K562 (cell line): ENCODE results near the gene TCP11X2. TPM values are rescaled to one million over a fixed set of nuclear protein-coding genes. Genes with fewer than 3 reads are reported as not detected.
"Not testable (repeated sequence)": the region's sequence is repeated elsewhere in the genome, so short reads cannot be mapped to it uniquely, and the experiment has no call there.

Experiments used
- ATAC-seq: fragments of 200-7000 bp; cut with Tn5 transposase; 3 replicates; pipeline ENCODE4 v1.9.1; 2020; ENCODE audit warnings: moderate library complexity
- BruUV-seq: library from RNA; stranded (reverse); fragments of 400-500 nt; replicated peaks from 2 replicates; lab custom pipeline; 2021; lab: Mats Ljungman, UMichigan
- CTCF ChIA-PET: fragments of 300-600 bp; formaldehyde crosslinking; extraction: SDS; loops from one replicate; lab custom pipeline; 2021; ENCODE audit warnings: low intra/inter-chr PET ratio; lab: Yijun Ruan, JAX
- POLR2A ChIA-PET: fragments of 300-600, 350-650 bp; sonication (Branson Sonifier 250); formaldehyde crosslinking; extraction: SDS; loops from one replicate; lab custom pipeline; 2021; ENCODE audit warnings: antibody characterized with exemption, inconsistent platforms; lab: Yijun Ruan, JAX
- DNase-seq, 4 experiments: peaks; one replicate each; pipeline versions ENCODE4 v3.0.0 to v3.0.0-alpha.2; 2011 to 2018; ENCODE audit warnings: low spot score in 3 of 4, mixed read lengths in 3 of 4; ENCODE audit errors: extremely low read depth in 1 of 4
- FAIRE-seq: peaks from 2 replicates; lab custom pipeline; 2011; peaks lifted over from hg19 to GRCh38; lab: Jason Lieb, UNC
- H2AFZ ChIP-seq: 2 replicates; pipeline ENCODE4 v1.6.0; 2011; ENCODE audit warnings: low read depth, low read length, control low read depth, inconsistent platforms
- H3K27ac ChIP-seq: fragments of 200-600 bp; 3 replicates; pipeline ENCODE4 v1.8.0; 2011; ENCODE audit warnings: low read depth, mild to moderate bottlenecking, control low read depth, inconsistent platforms, low read length, moderate library complexity, mixed read lengths; ENCODE audit errors: extremely low read depth
- H3K27me3 ChIP-seq, 2 experiments: fragments of 300-600 bp in 1 of 2; 2 replicates in 1 of 2; 3 replicates in 1 of 2; pipeline versions ENCODE4 v1.6.0 to v1.8.0; 2011; ENCODE audit warnings: inconsistent platforms in 2 of 2, low read length in 2 of 2, mild to moderate bottlenecking in 1 of 2, mixed read lengths in 1 of 2, moderate library complexity in 1 of 2; ENCODE audit not compliant: control insufficient read depth in 2 of 2, insufficient read depth in 2 of 2
- H3K36me3 ChIP-seq: fragments of 300-600 bp; 3 replicates; pipeline ENCODE4 v1.8.0; 2011; ENCODE audit warnings: mild to moderate bottlenecking, low read length, inconsistent platforms; ENCODE audit not compliant: control insufficient read depth, insufficient read depth
- H3K4me1 ChIP-seq, 2 experiments: fragments of 200-600 bp in 1 of 2; replicated peaks in 1 of 2; 2 replicates in 1 of 2; 3 replicates in 1 of 2; pipeline versions ENCODE4 v1.5.1 to v1.8.0; 2011; ENCODE audit warnings: inconsistent platforms in 2 of 2, low read length in 2 of 2, mild to moderate bottlenecking in 1 of 2, mixed read lengths in 1 of 2, moderate library complexity in 1 of 2; ENCODE audit not compliant: control insufficient read depth in 2 of 2, insufficient read depth in 2 of 2
- H3K4me2 ChIP-seq: 2 replicates; pipeline ENCODE4 v1.6.1; 2011; ENCODE audit warnings: low read length, control low read depth, inconsistent platforms, mixed read lengths; ENCODE audit not compliant: insufficient read depth
- H3K4me3 ChIP-seq: fragments of 200-600 bp; sonication (generic), shearing (Covaris generic); 2 replicates; pipeline ENCODE4 v1.5.1; 2016; ENCODE audit warnings: control low read depth, inconsistent platforms
- H3K79me2 ChIP-seq: fragments of 200-600 bp; 3 replicates; pipeline ENCODE4 v1.8.0; 2011; ENCODE audit warnings: low read length, inconsistent platforms; ENCODE audit not compliant: control insufficient read depth, insufficient read depth
- H3K9ac ChIP-seq, 2 experiments: 2 replicates each; pipeline versions ENCODE4 v1.6.0 to v1.6.1; 2011; ENCODE audit warnings: low read depth in 2 of 2, low read length in 2 of 2, control low read depth in 1 of 2, inconsistent platforms in 1 of 2, mild to moderate bottlenecking in 1 of 2, mixed read lengths in 1 of 2; ENCODE audit not compliant: insufficient read depth in 1 of 2
- H3K9me1 ChIP-seq: one replicate; pipeline ENCODE4 v1.6.0; 2011; ENCODE audit warnings: inconsistent platforms, mild to moderate bottlenecking, low read length, moderate library complexity; ENCODE audit not compliant: control insufficient read depth, insufficient read depth
- H3K9me3 ChIP-seq: replicated peaks from 2 replicates; pipeline ENCODE4 v1.5.1; 2011; ENCODE audit warnings: low read depth, low read length, inconsistent platforms; ENCODE audit not compliant: control insufficient read depth, insufficient read depth
- H4K20me1 ChIP-seq: replicated peaks from 2 replicates; pipeline ENCODE4 v1.6.1; 2011; ENCODE audit warnings: low read length, inconsistent platforms, mixed read lengths; ENCODE audit not compliant: control insufficient read depth, insufficient read depth
- WGBS: fragments of 100-300 bp; shearing (Covaris generic); methylation state at CpG from one replicate; pipeline ENCODE4 v1.1.6; 2016; ENCODE audit warnings: low coverage, mixed read lengths; ENCODE audit not compliant: insufficient coverage; ENCODE audit errors: missing lambda C conversion rate; 5-methylcytosine and 5-hydroxymethylcytosine counted together
- in situ Hi-C: fragments of 300-500 bp; cut with MboI; formaldehyde crosslinking; loops from 4 replicates; pipeline ENCODE4 v1.15.0; 2018; ENCODE audit warnings: inconsistent platforms, mixed read lengths
- intact Hi-C: fragments of 100-400 bp; cut with micrococcal nuclease; formaldehyde crosslinking; loops from 2 replicates; pipeline ENCODE4 v1.14.2; 2022
- polyA plus RNA-seq, 8 experiments: library from polyadenylated mRNA; depleted of rRNA in 4 of 8; stranded (reverse) in 5 of 8; unstranded in 3 of 8; fragments of >200 nt; fragmentation: Nextera tagmentation in 2 of 8; fragmentation: Illumina TruSeq in 1 of 8; extraction: Ambion mirVana in 2 of 8; extraction: Trizol in 1 of 8; gene quantifications; 2 replicates each; pipeline versions ENCODE4 v1.2.1 to v1.2.3, GENCODE V29; 2011 to 2014; ENCODE audit warnings: inconsistent platforms in 1 of 8, missing spikeins in 1 of 8
- total RNA-seq, 7 experiments: library from RNA; depleted of rRNA in 6 of 7; stranded (reverse); fragments of >200 nt in 6 of 7; fragmentation: Illumina TruSeq in 2 of 7; extraction: Trizol in 2 of 7; gene quantifications; 2 replicates each; pipeline versions ENCODE4 v1.2.1 to v1.2.3, GENCODE V29; 2011 to 2021; ENCODE audit warnings: low replicate concordance in 1 of 7

The TCP11X2 gene
- total and polyA plus RNA-seq, 9 of the 15 experiments (the other 6 are each of a cell fraction or from before 2014, with no cell fraction given) = not detected

- H3K27ac ChIP-seq, BruUV-seq, H3K9me3 ChIP-seq, FAIRE-seq, H3K9me1 ChIP-seq, H3K4me2 ChIP-seq, CTCF ChIA-PET, H3K4me1 ChIP-seq, H2AFZ ChIP-seq, H3K9ac ChIP-seq, H4K20me1 ChIP-seq, ATAC-seq, DNase-seq, intact Hi-C loops, H3K79me2 ChIP-seq, H3K36me3 ChIP-seq, H3K4me3 ChIP-seq, POLR2A ChIA-PET, H3K27me3 ChIP-seq: not testable (repeated sequence)
- in situ Hi-C loops = loop anchor here (25.0 kb wide), 1 partner anchor 296 kb away; the partner anchor contains the start of gene BEX5
- no CpG with 5 or more reads among the region's 4 CpGs for WGBS
Measured at GRCh38 chrX:102458615-102459014, 13.0 kb downstream of the TCP11X2 start.

GRCh38 chrX:102439908-102440307, 31.7 kb downstream of the TCP11X2 start, which contains the start of gene NXF2B:
NXF2B (minus strand) TSS chrX:102440008; CDS start chrX:102380036, 59,972 bp downstream.
- intact Hi-C loops, H3K27me3 ChIP-seq, H3K9ac ChIP-seq, H3K9me1 ChIP-seq, H3K27ac ChIP-seq, FAIRE-seq, H3K4me3 ChIP-seq, H3K4me2 ChIP-seq, H3K36me3 ChIP-seq, DNase-seq, CTCF ChIA-PET, H3K9me3 ChIP-seq, BruUV-seq, H3K79me2 ChIP-seq, in situ Hi-C loops, H2AFZ ChIP-seq, POLR2A ChIA-PET, H4K20me1 ChIP-seq, H3K4me1 ChIP-seq: not testable (repeated sequence)
- WGBS = no CpG with 5 or more reads among the region's 11 CpGs
- ATAC-seq = peak; percentile 86

GRCh38 chrX:102414493-102414892, 57.1 kb downstream of the TCP11X2 start:
- H3K27ac ChIP-seq, POLR2A ChIA-PET: not testable (repeated sequence)
- WGBS = no CpG with 5 or more reads among the region's 4 CpGs

More at GRCh38 chrX:102414493-102414892, 57.1 kb downstream of the TCP11X2 start:
- ATAC-seq, H3K27me3 ChIP-seq, H3K4me2 ChIP-seq, H3K79me2 ChIP-seq, H4K20me1 ChIP-seq, CTCF ChIA-PET, BruUV-seq, H3K9ac ChIP-seq, H3K36me3 ChIP-seq, FAIRE-seq, in situ Hi-C loops, H3K9me1 ChIP-seq, H3K9me3 ChIP-seq, intact Hi-C loops, H2AFZ ChIP-seq, H3K4me1 ChIP-seq, H3K4me3 ChIP-seq, DNase-seq: not testable (repeated sequence)
